ENCODE data around the gene TTC23L. TPM values are rescaled to one million over a fixed set of nuclear protein-coding genes. Genes with fewer than 3 reads are reported as not detected.
A peak's percentile ranks its signal among the peaks of the same experiment; 100 is the strongest.

TTC23L gene
- total RNA-seq, 1 experiment from 2014 or later, result 0.09 TPM

DNA sequence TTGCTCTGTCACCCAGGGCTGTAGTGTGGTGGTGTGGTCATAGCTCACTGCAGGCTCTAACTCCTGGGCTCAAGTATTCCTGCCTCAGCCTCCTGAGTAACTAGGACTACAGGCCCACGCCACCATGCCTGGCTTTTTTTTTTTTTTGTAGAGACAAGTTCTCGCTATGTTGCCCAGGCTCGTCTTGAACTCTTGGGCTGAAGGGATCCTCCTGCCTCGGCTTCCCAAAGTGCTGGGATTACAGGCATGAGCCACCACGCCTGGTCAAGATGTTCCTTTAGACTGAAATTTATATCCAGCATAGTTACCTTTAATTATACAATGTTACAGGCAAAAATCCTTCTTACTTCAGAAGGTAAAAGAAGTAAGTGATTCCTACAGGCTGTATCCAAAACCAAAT lies 88.8 kb downstream of the TTC23L start:
- peaks cover 28% of the 10 kb centered on the region; the same call in 1 of the 2 replicates for H3K4me1 ChIP-seq
- H3K9me3 ChIP-seq, result no peaks in the 10 kb centered on the region
- H3K4me3 ChIP-seq (ENCODE audit: low read depth, low read length), result no peak overlapping the region
- BruUV-seq (replicated peaks), result no TSS peak
- TF ChIP-seq, protein P1, sequence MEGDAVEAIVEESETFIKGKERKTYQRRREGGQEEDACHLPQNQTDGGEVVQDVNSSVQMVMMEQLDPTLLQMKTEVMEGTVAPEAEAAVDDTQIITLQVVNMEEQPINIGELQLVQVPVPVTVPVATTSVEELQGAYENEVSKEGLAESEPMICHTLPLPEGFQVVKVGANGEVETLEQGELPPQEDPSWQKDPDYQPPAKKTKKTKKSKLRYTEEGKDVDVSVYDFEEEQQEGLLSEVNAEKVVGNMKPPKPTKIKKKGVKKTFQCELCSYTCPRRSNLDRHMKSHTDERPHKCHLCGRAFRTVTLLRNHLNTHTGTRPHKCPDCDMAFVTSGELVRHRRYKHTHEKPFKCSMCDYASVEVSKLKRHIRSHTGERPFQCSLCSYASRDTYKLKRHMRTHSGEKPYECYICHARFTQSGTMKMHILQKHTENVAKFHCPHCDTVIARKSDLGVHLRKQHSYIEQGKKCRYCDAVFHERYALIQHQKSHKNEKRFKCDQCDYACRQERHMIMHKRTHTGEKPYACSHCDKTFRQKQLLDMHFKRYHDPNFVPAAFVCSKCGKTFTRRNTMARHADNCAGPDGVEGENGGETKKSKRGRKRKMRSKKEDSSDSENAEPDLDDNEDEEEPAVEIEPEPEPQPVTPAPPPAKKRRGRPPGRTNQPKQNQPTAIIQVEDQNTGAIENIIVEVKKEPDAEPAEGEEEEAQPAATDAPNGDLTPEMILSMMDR (IDR thresholded peaks at IDR 0.05; ENCODE audit: insufficient read depth in 1 of 2, low read depth in 1 of 2, low read length in 1 of 2, severe bottlenecking in 1 of 2, unreplicated experiment in 1 of 2), result no peak
- Mint-ChIP-seq H3K9me3 (ENCODE audit: unreplicated experiment) (no peaks in the 10 kb centered on the region), H3K27me3 (ENCODE audit: insufficient read depth, unreplicated experiment) (no peaks in the 10 kb centered on the region), H3K36me3 (ENCODE audit: insufficient read depth, unreplicated experiment) (peaks cover 62% of the 10 kb centered on the region), H3K27ac (ENCODE audit: unreplicated experiment) (no peak overlapping the region), H3K4me3 (ENCODE audit: unreplicated experiment) (no peak overlapping the region), H3K4me1 (ENCODE audit: low read depth, unreplicated experiment) (peaks cover 22% of the 10 kb centered on the region)
- DNase-seq, result no peak
- ChIA-PET CTCF (no interaction called here), POLR2A (no interaction called here)
- intact Hi-C loops (cut with micrococcal nuclease; ENCODE audit: unreplicated experiment), result loop anchor here (2.0 kb wide), 1 partner anchor 13 kb away; the partner anchor contains the start of genes BRIX1 and RAD1
- H3K27me3 ChIP-seq (replicated peaks; ENCODE audit: control insufficient read depth, insufficient read depth, low read length), result no peaks in the 10 kb centered on the region
- no peaks in the 10 kb centered on the region for H3K36me3 ChIP-seq (ENCODE audit: control insufficient read depth, insufficient read depth, low read length)

DNA sequence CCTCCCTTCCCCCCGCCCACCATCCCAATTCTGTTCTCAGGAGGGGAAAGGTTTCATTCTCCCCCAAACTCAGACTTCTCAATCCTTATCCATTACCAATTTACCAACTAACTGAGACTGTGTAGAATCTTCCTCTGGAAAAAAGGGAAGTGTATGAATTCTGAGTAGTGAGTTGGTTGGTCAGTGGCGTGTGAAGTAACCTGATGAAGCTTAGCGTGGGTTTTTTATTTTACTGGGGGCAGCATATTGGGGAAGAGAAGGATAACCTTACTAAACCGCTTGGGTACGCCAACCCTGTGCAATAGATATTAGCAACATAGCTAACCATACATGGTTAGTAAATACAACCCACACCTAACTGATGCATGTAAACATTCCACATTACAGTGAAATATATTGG lies 89.3 kb downstream of the TTC23L start:
- DNase-seq, result no peak
- Histone ChIP-seq H3K4me3 (ENCODE audit: low read depth, low read length) (no peak overlapping the region), H3K9me3 (no peaks in the 10 kb centered on the region), H3K27me3 (replicated peaks; ENCODE audit: control insufficient read depth, insufficient read depth, low read length) (no peaks in the 10 kb centered on the region), H3K36me3 (ENCODE audit: control insufficient read depth, insufficient read depth, low read length) (no peaks in the 10 kb centered on the region), H3K4me1 (peaks cover 25% of the 10 kb centered on the region; the same call in 1 of the 2 replicates)
- Mint-ChIP-seq H3K9me3 (ENCODE audit: unreplicated experiment) (no peaks in the 10 kb centered on the region), H3K27ac (ENCODE audit: unreplicated experiment) (no peak overlapping the region), H3K36me3 (ENCODE audit: insufficient read depth, unreplicated experiment) (peaks cover 57% of the 10 kb centered on the region), H3K4me3 (ENCODE audit: unreplicated experiment) (peak overlapping the region; percentile 21), H3K4me1 (ENCODE audit: low read depth, unreplicated experiment) (peaks cover 22% of the 10 kb centered on the region), H3K27me3 (ENCODE audit: insufficient read depth, unreplicated experiment) (no peaks in the 10 kb centered on the region)
- ChIA-PET POLR2A (no interaction called here), CTCF (no interaction called here)
- BruUV-seq (replicated peaks), result no TSS peak
- TF ChIP-seq, protein P1 (IDR thresholded peaks at IDR 0.05; ENCODE audit: insufficient read depth in 1 of 2, low read depth in 1 of 2, low read length in 1 of 2, severe bottlenecking in 1 of 2, unreplicated experiment in 1 of 2), result no peak
- intact Hi-C loops (cut with micrococcal nuclease; ENCODE audit: unreplicated experiment), result loop anchor here (2.0 kb wide), 1 partner anchor 13 kb away; the partner anchor contains the start of genes BRIX1 and RAD1

DNA sequence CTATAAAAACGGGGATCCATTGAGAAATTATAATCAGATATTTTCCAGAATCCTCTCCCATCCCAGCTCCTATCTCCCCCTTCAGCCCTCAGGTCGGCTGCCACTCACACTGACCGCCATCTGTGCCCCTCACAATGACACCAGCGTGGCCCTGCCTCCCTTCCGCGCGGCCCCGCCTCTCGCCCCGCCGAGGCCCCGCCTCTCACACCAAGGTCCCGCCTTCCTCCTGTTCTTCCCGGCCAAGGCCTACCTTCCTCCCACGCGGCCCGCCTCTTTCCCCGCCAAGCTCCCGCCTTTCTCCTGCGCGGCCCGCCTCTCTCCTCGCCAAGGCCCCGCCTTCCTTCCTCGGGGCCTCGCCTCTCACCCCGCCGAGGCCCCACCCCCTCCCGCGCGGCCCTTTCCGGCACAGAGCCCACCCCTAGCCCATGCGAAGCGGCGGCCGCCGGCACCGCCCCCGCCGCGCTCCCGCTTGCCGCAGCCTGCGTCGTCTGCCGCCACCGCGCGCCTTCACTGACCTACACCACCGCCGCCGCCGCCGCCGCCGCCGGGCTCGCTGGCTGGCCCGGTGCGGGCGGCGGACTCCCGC lies 90.3 kb downstream of the TTC23L start, which contains the start of gene DNAJC21:
Gene DNAJC21 (plus strand): TSS at position 426 of the 586 bp plus-strand sequence. CDS start 261 bp downstream, outside the sequence.
- no peaks in the 10 kb centered on the region for H3K9me3 Mint-ChIP-seq (ENCODE audit: unreplicated experiment)
- no peaks in the 10 kb centered on the region for H3K27me3 Mint-ChIP-seq (ENCODE audit: insufficient read depth, unreplicated experiment)
- peak within 1 kb of the TSS; percentile 23 for H3K27ac Mint-ChIP-seq (ENCODE audit: unreplicated experiment)
- Histone ChIP-seq H3K27me3 (replicated peaks; ENCODE audit: control insufficient read depth, insufficient read depth, low read length) (no peaks in the 10 kb centered on the region), H3K36me3 (ENCODE audit: control insufficient read depth, insufficient read depth, low read length) (0 out of 2 replicates have a peak, but pooled peaks cover 1% of the 10 kb centered on the region), H3K4me1 (peaks cover 17% of the 10 kb centered on the region; the same call in 1 of the 2 replicates), H3K9me3 (no peaks in the 10 kb centered on the region), H3K4me3 (ENCODE audit: low read depth, low read length) (peak within 1 kb of the TSS; percentile 99)
- POLR2A ChIA-PET, result interaction anchor here (0.6 to 1.8 kb wide), 8 partner anchors 12 to 425 kb away, joined by 3 to 60 read pairs (median 4); partner anchors contain the start of genes BRIX1, RAD1 and TTC23L
- H3K4me1 Mint-ChIP-seq (ENCODE audit: low read depth, unreplicated experiment), result peaks cover 15% of the 10 kb centered on the region
- CTCF ChIA-PET, result interaction anchor here (0.5 to 2.2 kb wide), 7 partner anchors 10 to 464 kb away, joined by 3 to 31 read pairs (median 3); partner anchors contain the start of genes BRIX1 and RAD1
- peak; percentile 98 for DNase-seq
- H3K4me3 Mint-ChIP-seq (ENCODE audit: unreplicated experiment), result peak within 1 kb of the TSS; percentile 70
- no TSS peak for BruUV-seq (replicated peaks)
- intact Hi-C loops (cut with micrococcal nuclease; ENCODE audit: unreplicated experiment), result loop anchor here (2.0 kb wide), 1 partner anchor 14 kb away; the partner anchor contains the start of genes BRIX1 and RAD1
- peaks cover 54% of the 10 kb centered on the region for H3K36me3 Mint-ChIP-seq (ENCODE audit: insufficient read depth, unreplicated experiment)
- TF ChIP-seq, protein P1 (IDR thresholded peaks at IDR 0.05; ENCODE audit: insufficient read depth in 1 of 2, low read depth in 1 of 2, low read length in 1 of 2, severe bottlenecking in 1 of 2, unreplicated experiment in 1 of 2), result no peak

Measured in Caco-2 (cell line).